Breast epithelium (tissue), 4 donors: Measurements from ENCODE around the gene PRRC1. TPM values are rescaled to one million over a fixed set of nuclear protein-coding genes. Genes with fewer than 3 reads are reported as not detected.

ENCODE experiments used
- DNase-seq, 2 donors: peaks; one replicate each; pipeline ENCODE4 v3.0.0-alpha.2; 2019; ENCODE audit warnings: low spot score in 2 of 2
- H3K27ac ChIP-seq, 2 donors: fragments of 200-600 bp; sonication (generic) in 1 of 2; one replicate each; pipeline ENCODE4 v1.5.1; 2016 to 2019; ENCODE audit warnings: mild to moderate bottlenecking in 1 of 2
- H3K27me3 ChIP-seq, 2 donors: fragments of 200-600 bp; sonication (generic) in 1 of 2; one replicate each; pipeline versions ENCODE4 v1.5.1 to v1.6.0; 2017 to 2019; ENCODE audit warnings: control low read depth in 1 of 2, mild to moderate bottlenecking in 1 of 2
- H3K36me3 ChIP-seq: fragments of 200-600 bp; one replicate; pipeline ENCODE4 v1.5.1; 2019
- H3K4me1 ChIP-seq, 2 donors: fragments of 200-600 bp; sonication (generic); one replicate each; pipeline ENCODE4 v1.5.1; 2016 to 2019; ENCODE audit warnings: control low read depth in 1 of 2
- H3K4me3 ChIP-seq, 3 donors: fragments of 200-600 bp; sonication (generic); 1 replicate in 2 of 3; 2 replicates in 1 of 3; pipeline ENCODE4 v1.5.1; 2016 to 2019; ENCODE audit warnings: mild to moderate bottlenecking in 3 of 3, moderate library complexity in 2 of 3
- H3K9me3 ChIP-seq, 2 donors: fragments of 200-600 bp; sonication (generic) in 1 of 2; one replicate each; pipeline ENCODE4 v1.5.1; 2016 to 2019; ENCODE audit warnings: control low read depth in 1 of 2
- CTCF ChIP-seq, 3 donors: fragments of 450-650 bp; IDR thresholded peaks; one replicate each; pipeline ENCODE4 v1.5.1; 2016 to 2017; ENCODE audit warnings: antibody characterized with exemption in 3 of 3, mild to moderate bottlenecking in 3 of 3, moderate library complexity in 3 of 3
- POLR2A ChIP-seq: fragments of 450-650 bp; IDR thresholded peaks from one replicate; pipeline ENCODE4 v1.6.1; 2016; ENCODE audit warnings: antibody characterized with exemption, mild to moderate bottlenecking, moderate library complexity
- POLR2AphosphoS5 ChIP-seq, 3 donors: sonication (generic); formaldehyde crosslinking; IDR thresholded peaks; one replicate each; pipeline ENCODE4 v1.6.1; 2017; ENCODE audit warnings: antibody characterized with exemption in 3 of 3
- intact Hi-C: fragments of 100-400 bp; cut with DNase I; formaldehyde crosslinking; loops from one replicate; pipeline ENCODE4 v1.15.1; 2023; ENCODE audit warnings: low total_unique reads
- total RNA-seq, 3 donors: library from RNA; depleted of rRNA; stranded (reverse); fragments of >200 nt; gene quantifications; one replicate each; pipeline ENCODE4 v1.1.0, GENCODE V29; 2016

The PRRC1 gene
- total RNA-seq, 3 donors from 2014 or later: 37.8 to 59.1 (median 53.7) TPM

GRCh38 chr5:127601601-127602000, 84.2 kb downstream of the PRRC1 start:
- H3K4me3 ChIP-seq: no peak overlapping the region
- no peak overlapping the region for H3K27ac ChIP-seq
- TF ChIP-seq POLR2AphosphoS5 (IDR thresholded peaks at IDR 0.05) (no peak), CTCF (IDR thresholded peaks at IDR 0.05) (no peak), POLR2A (no peak)
- no peaks in the 10 kb centered on the region for H3K9me3 ChIP-seq
- intact Hi-C loops: no loop called here
- H3K36me3 ChIP-seq: no peaks in the 10 kb centered on the region
- no peaks in the 10 kb centered on the region for H3K4me1 ChIP-seq
- no peak for DNase-seq
- no peaks in the 10 kb centered on the region for H3K27me3 ChIP-seq

DNA sequence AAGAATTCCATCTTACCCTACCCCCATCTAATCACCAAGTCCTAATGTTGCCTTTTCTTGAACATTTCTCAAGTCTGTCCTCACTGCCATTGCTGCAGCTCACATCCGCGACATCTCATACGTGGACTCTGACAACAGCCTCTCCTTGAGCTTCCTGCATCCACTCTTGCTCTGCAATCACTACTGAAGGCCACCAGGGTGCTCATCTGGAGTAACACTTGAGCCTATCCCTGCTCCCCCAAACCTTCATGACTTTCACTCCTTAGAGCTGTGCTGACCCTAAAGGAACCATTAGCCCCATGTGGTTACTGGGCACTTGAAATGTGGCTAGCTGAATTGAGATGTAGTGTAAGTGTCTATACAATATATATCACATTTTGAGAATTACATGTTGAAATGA, 85.0 kb downstream of the PRRC1 start:
- Histone ChIP-seq H3K4me3 (no peak overlapping the region), H3K9me3 (no peaks in the 10 kb centered on the region), H3K27me3 (no peaks in the 10 kb centered on the region), H3K27ac (no peak overlapping the region), H3K4me1 (no peaks in the 10 kb centered on the region), H3K36me3 (no peaks in the 10 kb centered on the region)
- intact Hi-C loops: no loop called here
- DNase-seq: no peak
- TF ChIP-seq CTCF (IDR thresholded peaks at IDR 0.05) (no peak), POLR2AphosphoS5 (IDR thresholded peaks at IDR 0.05) (no peak), POLR2A (no peak)

DNA sequence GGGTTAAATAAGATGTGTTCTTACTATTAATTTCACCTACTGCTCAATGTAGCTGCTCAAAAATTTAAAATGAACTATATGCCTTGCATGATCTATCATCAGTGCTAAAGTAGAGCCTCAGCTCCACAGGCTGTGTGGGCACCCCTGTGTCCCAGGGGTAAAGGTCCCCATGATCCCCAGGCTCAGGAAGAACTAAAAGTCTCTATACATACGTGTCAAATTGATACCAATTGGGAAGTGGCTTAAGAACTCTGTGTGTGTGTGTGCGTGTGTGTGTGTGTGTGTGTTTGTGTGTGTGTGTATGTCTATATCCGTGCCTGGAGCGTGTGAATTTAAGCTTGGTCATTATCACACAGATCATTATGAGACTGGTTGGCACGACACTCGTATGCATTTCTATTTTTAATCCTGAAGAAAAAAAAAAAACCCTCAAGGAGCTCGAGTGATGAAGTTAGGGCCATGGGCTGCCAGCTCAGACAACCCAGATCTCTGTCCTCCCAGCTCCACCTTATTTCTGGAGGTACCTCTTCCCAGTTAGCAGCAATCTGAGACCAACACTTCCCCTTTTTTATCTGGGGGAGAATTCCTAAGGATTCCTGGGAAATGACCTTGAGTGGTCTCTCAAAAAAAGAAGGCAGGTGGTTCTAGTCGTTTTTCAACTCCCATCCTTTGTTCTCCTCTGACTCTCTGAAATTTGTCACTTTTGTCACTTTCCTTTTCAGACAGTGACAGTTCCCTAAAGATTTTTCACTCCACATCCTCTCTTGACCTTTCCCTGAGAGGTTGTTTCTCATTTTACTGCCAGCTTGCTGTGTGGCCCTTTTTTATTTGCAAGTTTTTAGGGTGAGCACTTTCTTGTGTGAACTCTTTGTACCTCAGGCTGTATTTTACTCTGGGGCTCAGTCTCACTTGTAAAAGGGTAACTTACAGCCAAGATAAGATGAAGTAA, 85.7 kb downstream of the PRRC1 start:
- Histone ChIP-seq H3K27me3 (no peaks in the 10 kb centered on the region), H3K4me1 (no peaks in the 10 kb centered on the region), H3K4me3 (no peak overlapping the region), H3K36me3 (no peaks in the 10 kb centered on the region), H3K9me3 (no peaks in the 10 kb centered on the region), H3K27ac (no peak overlapping the region)
- DNase-seq: no peak
- intact Hi-C loops: no loop called here
- TF ChIP-seq CTCF (IDR thresholded peaks at IDR 0.05) (no peak), POLR2A (no peak), POLR2AphosphoS5 (IDR thresholded peaks at IDR 0.05) (no peak)

Other genes with a start within 250 kb of the PRRC1 start
- 10 to 100 TPM in 1 of 3 donors, 1 to 10 TPM in 1, under 1 TPM in 1; 0.48 to 14.4 (median 2.3) TPM for gene MEGF10, start 226.8 kb upstream of the PRRC1 start, total RNA-seq
- gene CTXN3, start 131.4 kb downstream of the PRRC1 start, total RNA-seq: not detected
- 1 to 10 TPM in 1 of 3 donors, not detected in 2; 1.3 TPM for gene CCDC192, start 185.8 kb downstream of the PRRC1 start, total RNA-seq